H1 (cell line): ENCODE results near the gene RYR3. TPM values are rescaled to one million over a fixed set of nuclear protein-coding genes. Genes with fewer than 3 reads are reported as not detected.

Experiments used
- CTCF ChIA-PET: fragments of 300-600 bp; sonication (Branson Sonifier 250); formaldehyde crosslinking; loops from one replicate; lab custom pipeline; 2021; ENCODE audit not compliant: partially characterized antibody; lab: Charles Lee
- POLR2A ChIA-PET: fragments of 300-600 bp; sonication (Branson Sonifier 250); formaldehyde crosslinking; loops from one replicate; lab custom pipeline; 2021; ENCODE audit warnings: inconsistent platforms; ENCODE audit not compliant: partially characterized antibody; lab: Charles Lee
- DNase-seq, 2 experiments: peaks; one replicate each; pipeline versions ENCODE4 v3.0.0 to v3.0.0-alpha.2; 2010 to 2022; ENCODE audit warnings: low spot score in 2 of 2, low read depth in 1 of 2, mixed read lengths in 1 of 2
- FAIRE-seq: peaks from 2 replicates; lab custom pipeline; 2011; peaks lifted over from hg19 to GRCh38; lab: Jason Lieb, UNC
- H2AFZ ChIP-seq: 2 replicates; pipeline ENCODE4 v1.8.1; 2012; ENCODE audit warnings: low read length, inconsistent platforms
- H2AK5ac ChIP-seq: 2 replicates; pipeline ENCODE4 v1.6.1; 2013; ENCODE audit warnings: low read depth, low read length
- H2BK120ac ChIP-seq: replicated peaks from 2 replicates; pipeline ENCODE3; 2013; ENCODE audit warnings: low read depth, low read length, inconsistent platforms
- H2BK12ac ChIP-seq: 2 replicates; pipeline ENCODE4 v1.6.1; 2013; ENCODE audit warnings: low read depth, low read length
- H2BK15ac ChIP-seq: 2 replicates; pipeline ENCODE4 v1.6.1; 2013; ENCODE audit warnings: low read length
- H2BK20ac ChIP-seq: 2 replicates; pipeline ENCODE4 v1.6.1; 2013; ENCODE audit warnings: low read length
- H2BK5ac ChIP-seq: 2 replicates; pipeline ENCODE4 v1.6.1; 2013; ENCODE audit warnings: low read depth, low read length
- H3K14ac ChIP-seq: 2 replicates; pipeline ENCODE4 v1.6.1; 2013; ENCODE audit warnings: inconsistent platforms; ENCODE audit not compliant: insufficient read length
- H3K18ac ChIP-seq: 2 replicates; pipeline ENCODE4 v1.6.1; 2013; ENCODE audit warnings: low read length; ENCODE audit errors: extremely low read depth
- H3K23ac ChIP-seq: 2 replicates; pipeline ENCODE4 v1.6.1; 2013; ENCODE audit warnings: inconsistent platforms; ENCODE audit not compliant: insufficient read length
- H3K23me2 ChIP-seq: 2 replicates; pipeline ENCODE4 v1.6.1; 2013; ENCODE audit warnings: low read depth, low read length
- H3K27ac ChIP-seq: 2 replicates; pipeline ENCODE4 v1.6.1; 2011; ENCODE audit warnings: low read depth, low read length, inconsistent platforms
- H3K27me3 ChIP-seq, 4 experiments: replicated peaks in 1 of 4; 1 replicate in 1 of 4; 2 replicates in 3 of 4; pipeline versions ENCODE4 v1.6.1 to v1.8.1; 2011 to 2013; ENCODE audit warnings: low read length in 3 of 4, mild to moderate bottlenecking in 3 of 4, inconsistent platforms in 2 of 4, mixed read lengths in 2 of 4, moderate library complexity in 1 of 4; ENCODE audit not compliant: control insufficient read depth in 3 of 4, insufficient read depth in 3 of 4; ENCODE audit errors: extremely low read depth in 1 of 4
- H3K36me3 ChIP-seq, 4 experiments: 2 replicates each; pipeline versions ENCODE4 v1.6.1 to v1.8.1; 2011 to 2013; ENCODE audit warnings: mild to moderate bottlenecking in 4 of 4, low read length in 3 of 4, moderate library complexity in 2 of 4, control low read depth in 1 of 4, inconsistent platforms in 1 of 4; ENCODE audit not compliant: insufficient read depth in 4 of 4, control insufficient read depth in 2 of 4
- H3K4ac ChIP-seq: replicated peaks from 2 replicates; pipeline ENCODE3; 2013; ENCODE audit warnings: low read length, low read depth, mixed read lengths, inconsistent platforms; ENCODE audit not compliant: insufficient read length
- H3K4me1 ChIP-seq, 4 experiments: replicated peaks in 1 of 4; 1 replicate in 1 of 4; 2 replicates in 3 of 4; pipeline versions ENCODE4 v1.6.1 to v1.8.1; 2011 to 2013; ENCODE audit warnings: low read length in 3 of 4, inconsistent platforms in 2 of 4, mixed read lengths in 1 of 4; ENCODE audit not compliant: insufficient read depth in 4 of 4, control insufficient read depth in 3 of 4
- H3K4me2 ChIP-seq, 2 experiments: 2 replicates each; pipeline versions ENCODE4 v1.6.1 to v1.8.1; 2011 to 2013; ENCODE audit warnings: low read depth in 2 of 2, low read length in 2 of 2, control low read depth in 1 of 2, inconsistent platforms in 1 of 2, mild to moderate bottlenecking in 1 of 2; ENCODE audit not compliant: insufficient read depth in 1 of 2
- H3K4me3 ChIP-seq, 4 experiments: fragments of 200-600, 300-600 bp in 1 of 4; sonication (generic), shearing (Covaris generic), sonication (Bioruptor Twin) in 1 of 4; 2 replicates each; pipeline versions ENCODE4 v1.5.1 to v1.8.1; 2011 to 2016; ENCODE audit warnings: low read length in 4 of 4, low read depth in 3 of 4, control low read depth in 2 of 4, inconsistent platforms in 2 of 4, mild to moderate bottlenecking in 2 of 4, mixed read lengths in 1 of 4, moderate library complexity in 1 of 4; ENCODE audit not compliant: insufficient read depth in 2 of 4; ENCODE audit errors: extremely low read depth in 1 of 4
- H3K56ac ChIP-seq: replicated peaks from 2 replicates; pipeline ENCODE3; 2013; ENCODE audit warnings: low read depth, mild to moderate bottlenecking, mixed read lengths, low read length, inconsistent platforms; ENCODE audit not compliant: insufficient read length
- H3K79me1 ChIP-seq: 2 replicates; pipeline ENCODE4 v1.6.1; 2013; ENCODE audit warnings: low read depth, low read length, control low read depth
- H3K79me2 ChIP-seq, 2 experiments: 2 replicates each; pipeline versions ENCODE4 v1.6.1 to v1.8.1; 2012 to 2013; ENCODE audit warnings: low read length in 2 of 2, mild to moderate bottlenecking in 2 of 2, inconsistent platforms in 1 of 2; ENCODE audit not compliant: insufficient read depth in 2 of 2, control insufficient read depth in 1 of 2
- H3K9ac ChIP-seq, 4 experiments: replicated peaks in 1 of 4; 1 replicate in 1 of 4; 2 replicates in 3 of 4; pipeline versions ENCODE4 v1.6.1 to v1.8.1; 2011 to 2013; ENCODE audit warnings: low read depth in 3 of 4, low read length in 3 of 4, control low read depth in 2 of 4, mild to moderate bottlenecking in 2 of 4, moderate library complexity in 2 of 4, inconsistent platforms in 1 of 4; ENCODE audit errors: extremely low read depth in 1 of 4
- H3K9me3 ChIP-seq, 2 experiments: 2 replicates each; pipeline versions ENCODE4 v1.6.1 to v1.8.1; 2012 to 2013; ENCODE audit warnings: mild to moderate bottlenecking in 2 of 2, moderate library complexity in 2 of 2, control low read depth in 1 of 2, inconsistent platforms in 1 of 2, low read depth in 1 of 2, low read length in 1 of 2, mixed read lengths in 1 of 2; ENCODE audit not compliant: insufficient read depth in 2 of 2
- H4K20me1 ChIP-seq, 2 experiments: replicated peaks in 1 of 2; 2 replicates each; pipeline versions ENCODE3 to v1.8.1; 2011 to 2013; ENCODE audit warnings: inconsistent platforms in 2 of 2, low read length in 2 of 2, mild to moderate bottlenecking in 1 of 2; ENCODE audit not compliant: insufficient read depth in 2 of 2, control insufficient read depth in 1 of 2
- H4K5ac ChIP-seq: 2 replicates; pipeline ENCODE4 v1.6.1; 2013; ENCODE audit warnings: low read length, low read depth, mixed read lengths, inconsistent platforms; ENCODE audit not compliant: insufficient read length
- H4K8ac ChIP-seq: 2 replicates; pipeline ENCODE4 v1.8.0; 2013; ENCODE audit warnings: mild to moderate bottlenecking, moderate library complexity, low read length, inconsistent platforms; ENCODE audit not compliant: insufficient read depth; ENCODE audit errors: extremely low read depth
- H4K91ac ChIP-seq: replicated peaks from 2 replicates; pipeline ENCODE3; 2013; ENCODE audit warnings: low read length, mixed read lengths, inconsistent platforms; ENCODE audit not compliant: insufficient read length
- BACH1 ChIP-seq: IDR thresholded peaks from 2 replicates; pipeline ENCODE4 v1.6.1; 2012; ENCODE audit warnings: low read length, improper control_type of control experiment
- EZH2 ChIP-seq: fragments of 200-600 bp; sonication (generic); IDR thresholded peaks from 2 replicates; pipeline ENCODE4 v1.7.1; 2012; ENCODE audit warnings: low read depth, mild to moderate bottlenecking, moderate library complexity, low read length, inconsistent platforms; ENCODE audit not compliant: severe bottlenecking
- HDAC6 ChIP-seq: IDR thresholded peaks from one replicate; pipeline ENCODE4 v1.7.1; 2012; ENCODE audit warnings: low read depth, mild to moderate bottlenecking, inconsistent platforms, low read length, moderate library complexity
- JUND ChIP-seq: IDR thresholded peaks from 2 replicates; pipeline ENCODE4 v1.6.1; 2011; ENCODE audit warnings: mild to moderate bottlenecking, improper control_type of control experiment, low read length
- MAFK ChIP-seq: IDR thresholded peaks from 2 replicates; pipeline ENCODE4 v1.6.1; 2012; ENCODE audit warnings: low read depth, mild to moderate bottlenecking, improper control_type of control experiment, low read length
- NANOG ChIP-seq: IDR thresholded peaks from 2 replicates; pipeline ENCODE4 v1.6.1; 2011; ENCODE audit warnings: low read length, low read depth, mild to moderate bottlenecking, inconsistent platforms; ENCODE audit not compliant: insufficient read depth, poor library complexity, severe bottlenecking
- NRF1 ChIP-seq: IDR thresholded peaks from 2 replicates; pipeline ENCODE4 v1.6.1; 2011; ENCODE audit warnings: mild to moderate bottlenecking, low read depth, low read length, improper control_type of control experiment
- SIN3A ChIP-seq, 2 experiments: IDR thresholded peaks in 1 of 2; conservative IDR thresholded peaks in 1 of 2; 2 replicates each; pipeline ENCODE4 v1.6.1; 2011 to 2012; ENCODE audit warnings: low read length in 2 of 2, improper control_type of control experiment in 1 of 2, low read depth in 1 of 2, mild to moderate bottlenecking in 1 of 2
- SIRT6 ChIP-seq: IDR thresholded peaks from one replicate; pipeline ENCODE4 v1.7.1; 2012; ENCODE audit warnings: low read length, inconsistent platforms
- SRF ChIP-seq: IDR thresholded peaks from 2 replicates; pipeline ENCODE4 v1.6.1; 2011; ENCODE audit warnings: mild to moderate bottlenecking, low read depth, low read length, moderate library complexity
- SUZ12 ChIP-seq: fragments of 200-600 bp; sonication (generic); IDR thresholded peaks from 2 replicates; pipeline ENCODE4 v1.6.1; 2012; ENCODE audit warnings: mild to moderate bottlenecking, inconsistent platforms, low read length, moderate library complexity, mixed read lengths
- USF2 ChIP-seq: IDR thresholded peaks from 2 replicates; pipeline ENCODE4 v1.6.1; 2011; ENCODE audit warnings: low read length, improper control_type of control experiment
- ZNF274 ChIP-seq: IDR thresholded peaks from 2 replicates; pipeline ENCODE4 v1.7.0; 2012; ENCODE audit warnings: low read length, borderline replicate concordance; ENCODE audit errors: extremely low read depth
- WGBS, 2 experiments: shearing (Covaris generic) in 1 of 2; methylation state at CpG; one replicate each; pipeline versions ENCODE4 v1.1.6 to v1.1.7; 2013 to 2015; ENCODE audit warnings: low lambda C conversion rate in 2 of 2, mixed read lengths in 2 of 2, inconsistent platforms in 1 of 2, low coverage in 1 of 2, missing lambda C conversion rate in 1 of 2; ENCODE audit not compliant: insufficient replicate concordance in 2 of 2, insufficient coverage in 1 of 2, insufficient read length in 1 of 2; ENCODE audit errors: extremely low coverage in 1 of 2, missing lambda C conversion rate in 1 of 2; 5-methylcytosine and 5-hydroxymethylcytosine counted together
- polyA plus RNA-seq, 7 experiments: library from polyadenylated mRNA; depleted of rRNA in 3 of 7; stranded (reverse) in 5 of 7; unstranded in 2 of 7; fragments of >200 nt in 5 of 7; fragments of 200-250 nt in 2 of 7; gene quantifications; 1 replicate in 5 of 7; 2 replicates in 1 of 7; 4 replicates in 1 of 7; pipeline versions ENCODE4 v1.2.1 to v1.2.3, GENCODE V29; 2011 to 2013; ENCODE audit warnings: missing spikeins in 2 of 7, mixed read lengths in 2 of 7
- total RNA-seq: library from RNA; stranded (reverse); fragmentation: NEBNext Ultra II Directional; extraction: Animal tissue kit (Norgen Biotek cat#: 25700); gene quantifications from 2 replicates; pipeline ENCODE4 v1.2.1, GENCODE V29; 2021

The RYR3 gene
- total and polyA plus RNA-seq, 2 of the 8 experiments (the other 6 are each of a cell fraction or from before 2014, with no cell fraction given), result 0.33 to 3.4 TPM

DNA sequence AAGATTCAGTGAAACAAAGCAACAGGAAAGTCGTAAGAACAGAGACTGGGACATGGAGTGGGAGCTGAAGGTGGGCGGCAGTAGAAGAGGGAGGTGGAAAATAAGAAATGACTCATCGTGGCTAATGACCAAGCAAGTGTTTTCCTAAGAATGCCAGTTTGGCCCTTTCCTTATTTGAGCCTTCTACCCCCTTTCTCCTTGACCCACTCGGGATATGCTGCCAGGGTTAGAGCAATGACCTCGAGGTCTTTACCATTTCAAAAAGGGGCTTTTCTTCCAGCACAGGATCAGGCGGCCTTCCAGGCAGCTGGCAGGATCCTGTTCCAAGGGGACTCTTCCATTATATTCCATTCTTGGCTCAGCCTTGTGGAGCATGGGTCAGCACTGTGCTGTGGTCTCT, 241.1 kb downstream of the RYR3 start:
- Histone ChIP-seq H3K4ac (no peak overlapping the region), H3K4me3 (no peak overlapping the region), H4K8ac (no peak overlapping the region), H3K27ac (no peak overlapping the region), H2BK5ac (no peak overlapping the region), H3K79me1 (no peaks in the 10 kb centered on the region), H3K27me3 (no peaks in the 10 kb centered on the region), H3K23me2 (no peaks in the 10 kb centered on the region), H3K79me2 (no peaks in the 10 kb centered on the region), H2BK20ac (no peak overlapping the region), H2BK120ac (no peak overlapping the region), H4K5ac (no peak overlapping the region), H4K20me1 (peaks cover 0 to 2% of the 10 kb centered on the region in 2 experiments), H2AK5ac (no peak overlapping the region), H3K56ac (no peak overlapping the region), H3K4me1 (peaks cover 0 to 3% (median 0%) of the 10 kb centered on the region in 4 experiments; a peak in 1 of 7 replicates), H3K9me3 (no peaks in the 10 kb centered on the region), H3K14ac (no peak overlapping the region), H2BK12ac (no peak overlapping the region), H4K91ac (no peak overlapping the region), H3K36me3 (no peaks in the 10 kb centered on the region), H2BK15ac (no peak overlapping the region), H2AFZ (no peak overlapping the region), H3K23ac (no peak overlapping the region), H3K4me2 (no peak overlapping the region), H3K18ac (no peak overlapping the region), H3K9ac (no peak overlapping the region)
- DNase-seq (no peak), FAIRE-seq (no peak)
- POLR2A ChIA-PET, result interaction anchor here (1.1 kb wide), 1 partner anchor 8 kb away, joined by 3 read pairs; no protein-coding TSS in a partner anchor
- 59% methylated on average over 6 of the region's 6 CpGs; no CpG with 5 or more reads in 1 of the 2 experiments for WGBS, 2 experiments
- CTCF ChIA-PET, result interaction anchor here (1.0 kb wide), 1 partner anchor 12 kb away, joined by 3 read pairs; no protein-coding TSS in a partner anchor
- TF ChIP-seq SIRT6, result no peak
- no peak for TF ChIP-seq NANOG
- TF ChIP-seq SRF, result no peak
- TF ChIP-seq MAFK, result no peak
- TF ChIP-seq ZNF274, result no peak
- TF ChIP-seq EZH2, result no peak
- no peak for TF ChIP-seq SIN3A (conservative IDR thresholded peaks at IDR 0.05 in 1 of 2, IDR thresholded peaks at IDR 0.05 in 1 of 2; ENCODE audit: low read depth in 1 of 2, low read length in 2 of 2)
- TF ChIP-seq HDAC6, result no peak
- TF ChIP-seq USF2, result no peak
- no peak for TF ChIP-seq BACH1
- TF ChIP-seq JUND, result no peak
- no peak for TF ChIP-seq NRF1
- TF ChIP-seq SUZ12, result no peak
